ENCODE data around the gene TNFRSF8. TPM values are rescaled to one million over a fixed set of nuclear protein-coding genes. Genes with fewer than 3 reads are reported as not detected.

The TNFRSF8 gene
- total RNA-seq, 6 experiments from 2014 or later, result 0.07 TPM; not detected in 5

DNA sequence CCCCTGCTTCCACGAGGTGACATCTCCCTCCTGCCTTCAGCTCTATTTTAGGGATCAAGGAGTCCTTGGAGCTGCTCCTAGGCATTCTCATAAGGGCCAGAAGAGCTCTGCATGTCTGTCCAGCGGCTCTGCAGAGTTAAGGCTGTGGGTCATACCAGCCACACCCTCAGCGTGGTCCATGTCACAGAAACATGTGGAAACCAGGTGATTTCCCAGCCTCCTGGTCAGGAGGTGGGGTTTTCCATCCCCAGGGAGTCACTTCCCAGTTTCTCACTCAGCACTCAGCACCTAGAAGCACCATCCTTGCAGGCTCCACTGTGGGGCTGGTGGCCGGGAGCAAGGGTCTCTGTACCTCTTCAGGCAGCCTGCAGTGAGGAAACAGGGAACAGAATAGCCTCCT lies 102.2 kb downstream of the TNFRSF8 start:
- TF ChIP-seq, protein P1, sequence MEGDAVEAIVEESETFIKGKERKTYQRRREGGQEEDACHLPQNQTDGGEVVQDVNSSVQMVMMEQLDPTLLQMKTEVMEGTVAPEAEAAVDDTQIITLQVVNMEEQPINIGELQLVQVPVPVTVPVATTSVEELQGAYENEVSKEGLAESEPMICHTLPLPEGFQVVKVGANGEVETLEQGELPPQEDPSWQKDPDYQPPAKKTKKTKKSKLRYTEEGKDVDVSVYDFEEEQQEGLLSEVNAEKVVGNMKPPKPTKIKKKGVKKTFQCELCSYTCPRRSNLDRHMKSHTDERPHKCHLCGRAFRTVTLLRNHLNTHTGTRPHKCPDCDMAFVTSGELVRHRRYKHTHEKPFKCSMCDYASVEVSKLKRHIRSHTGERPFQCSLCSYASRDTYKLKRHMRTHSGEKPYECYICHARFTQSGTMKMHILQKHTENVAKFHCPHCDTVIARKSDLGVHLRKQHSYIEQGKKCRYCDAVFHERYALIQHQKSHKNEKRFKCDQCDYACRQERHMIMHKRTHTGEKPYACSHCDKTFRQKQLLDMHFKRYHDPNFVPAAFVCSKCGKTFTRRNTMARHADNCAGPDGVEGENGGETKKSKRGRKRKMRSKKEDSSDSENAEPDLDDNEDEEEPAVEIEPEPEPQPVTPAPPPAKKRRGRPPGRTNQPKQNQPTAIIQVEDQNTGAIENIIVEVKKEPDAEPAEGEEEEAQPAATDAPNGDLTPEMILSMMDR (IDR thresholded peaks at IDR 0.05), result no peak
- Mint-ChIP-seq H3K4me1 (ENCODE audit: low read depth) (peaks cover 27% of the 10 kb centered on the region), H3K9me3 (no peaks in the 10 kb centered on the region), H3K27me3 (ENCODE audit: insufficient read depth) (peaks cover 32% of the 10 kb centered on the region), H3K27ac (no peak overlapping the region), H3K4me3 (no peak overlapping the region), H3K36me3 (ENCODE audit: low read depth) (no peaks in the 10 kb centered on the region)
- DNase-seq, result no peak

DNA sequence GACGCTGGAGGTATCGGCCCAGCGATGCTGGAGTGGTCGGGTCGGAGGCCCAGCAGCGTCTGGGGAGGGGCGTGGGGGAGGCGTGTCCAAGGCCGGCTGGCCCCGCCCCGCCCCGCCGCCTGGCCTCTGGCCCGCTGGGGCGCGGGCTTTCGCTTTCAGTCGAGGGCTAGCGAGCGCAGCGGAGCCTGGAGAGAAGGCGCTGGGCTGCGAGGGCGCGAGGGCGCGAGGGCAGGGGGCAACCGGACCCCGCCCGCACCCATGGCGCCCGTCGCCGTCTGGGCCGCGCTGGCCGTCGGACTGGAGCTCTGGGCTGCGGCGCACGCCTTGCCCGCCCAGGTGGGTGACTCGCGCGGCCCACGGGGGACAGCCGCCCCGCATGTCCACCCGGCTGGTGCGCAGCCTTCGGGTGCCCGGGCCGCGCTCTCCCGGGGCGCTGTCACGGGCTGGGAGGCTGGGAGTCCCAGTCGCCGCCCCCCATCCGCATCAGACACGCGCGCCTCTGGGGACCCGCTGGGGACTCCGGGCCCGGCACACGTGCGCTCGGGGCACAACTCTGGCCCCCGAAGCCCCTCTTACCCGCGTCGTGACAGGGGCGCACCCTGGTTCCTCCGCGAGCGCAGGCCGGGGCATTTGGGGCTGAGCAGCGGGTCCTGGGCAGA lies 103.9 kb downstream of the TNFRSF8 start, which contains the start of gene TNFRSF1B:
Gene TNFRSF1B, plus strand, starts transcription at position 158 of the 659 bp plus-strand sequence. Its CDS starts 101 bp downstream, at position 259.
- Mint-ChIP-seq H3K36me3 (ENCODE audit: low read depth) (no peaks in the 10 kb centered on the region), H3K9me3 (no peaks in the 10 kb centered on the region), H3K4me3 (peak within 1 kb of the TSS; percentile 81), H3K4me1 (ENCODE audit: low read depth) (peaks cover 16% of the 10 kb centered on the region), H3K27ac (no peak within 1 kb of the TSS; the same call in 1 of the 2 replicates), H3K27me3 (ENCODE audit: insufficient read depth) (peaks cover 37% of the 10 kb centered on the region)
- no peak for DNase-seq
- TF ChIP-seq, protein P1 (IDR thresholded peaks at IDR 0.05), result no peak

DNA sequence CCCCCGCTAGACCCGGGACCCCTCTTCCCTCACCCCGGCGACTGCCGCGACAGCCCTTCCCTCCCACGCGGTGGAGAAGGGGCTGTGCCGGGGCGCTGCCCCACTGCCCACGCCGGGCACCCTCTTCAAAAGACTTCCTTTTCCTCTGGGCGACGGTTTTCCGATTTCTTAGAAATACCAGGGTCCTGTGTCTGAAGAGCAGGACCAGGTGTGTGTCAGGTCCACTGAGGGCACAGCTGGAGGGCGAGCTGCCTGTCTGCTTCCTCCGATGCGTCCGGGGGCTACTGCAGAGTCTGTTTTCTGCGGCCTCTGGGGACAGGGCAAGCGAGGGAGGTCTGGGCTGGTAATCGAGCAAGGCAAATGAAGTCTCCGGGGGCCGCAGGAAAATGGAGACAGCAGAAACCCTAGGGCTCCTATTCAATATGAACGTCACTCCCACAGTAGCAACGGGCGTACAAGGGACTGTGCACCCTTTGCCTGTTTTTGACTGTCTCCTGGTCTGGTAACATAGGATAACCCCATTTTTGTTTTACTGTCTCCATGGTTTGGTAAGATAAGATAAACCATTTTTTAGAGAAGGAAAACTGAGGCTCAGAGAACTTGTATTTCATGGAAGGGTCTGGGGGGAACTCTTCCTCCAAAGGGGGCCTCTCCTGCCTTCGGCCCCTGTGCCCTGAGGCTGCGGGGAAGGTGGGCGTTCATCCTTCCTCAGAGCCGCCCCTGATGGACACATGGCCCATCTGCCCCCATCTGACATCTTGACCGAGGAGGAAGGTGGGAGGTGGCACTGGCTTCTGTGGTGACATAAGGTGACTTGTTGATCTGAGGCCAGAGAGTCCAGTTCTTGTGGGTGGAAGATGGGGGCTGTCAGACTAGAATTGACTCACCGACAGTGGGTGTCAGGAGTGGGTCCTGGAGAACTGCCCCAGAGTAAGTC lies 104.7 kb downstream of the TNFRSF8 start:
- H3K9me3 Mint-ChIP-seq, result no peaks in the 10 kb centered on the region
- TF ChIP-seq, protein P1 (IDR thresholded peaks at IDR 0.05), result no peak
- no peak for DNase-seq
- no peaks in the 10 kb centered on the region for H3K36me3 Mint-ChIP-seq (ENCODE audit: low read depth)
- H3K27ac Mint-ChIP-seq, result no peak overlapping the region; the same call in 1 of the 2 replicates
- peaks cover 9% of the 10 kb centered on the region for H3K4me1 Mint-ChIP-seq (ENCODE audit: low read depth)
- H3K27me3 Mint-ChIP-seq (ENCODE audit: insufficient read depth), result peaks cover 41% of the 10 kb centered on the region
- peak overlapping the region; percentile 81 for H3K4me3 Mint-ChIP-seq

DNA sequence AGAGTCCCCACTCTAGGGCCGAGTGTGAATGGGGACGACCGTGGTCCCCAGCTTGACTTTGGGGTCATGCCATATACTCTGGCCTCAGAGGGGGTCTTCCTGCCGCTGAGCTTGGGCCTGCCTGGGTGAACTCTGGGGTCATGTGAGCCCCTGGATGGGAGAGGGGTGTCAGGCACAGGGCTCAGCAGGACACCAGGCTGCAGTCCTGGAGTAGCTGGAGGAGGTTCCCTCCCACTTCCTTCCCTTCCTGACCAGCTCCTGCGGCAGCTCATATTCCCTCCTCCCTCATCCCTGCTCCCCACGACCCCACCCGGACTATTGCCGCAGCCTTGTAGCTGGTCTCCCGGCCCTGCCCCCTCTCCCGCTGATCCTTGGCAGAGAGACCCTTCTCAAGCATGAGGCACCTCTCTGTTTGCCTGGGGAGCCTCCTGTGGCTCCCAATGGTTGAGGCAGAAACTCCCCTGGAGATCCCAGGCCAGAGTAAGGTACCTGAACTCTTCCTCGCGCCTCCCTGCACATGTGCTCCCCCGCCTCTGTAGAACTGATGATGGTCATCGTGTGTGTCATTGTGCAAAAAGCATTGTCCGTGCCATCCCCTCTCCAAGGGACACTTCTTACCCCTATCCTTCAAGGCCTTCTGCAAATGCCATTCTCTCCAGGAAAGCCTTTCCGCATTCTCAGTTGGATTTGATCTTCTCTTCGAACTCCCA lies 105.5 kb downstream of the TNFRSF8 start:
- TF ChIP-seq, protein P1 (IDR thresholded peaks at IDR 0.05), result no peak
- no peak for DNase-seq
- H3K36me3 Mint-ChIP-seq (ENCODE audit: low read depth), result no peaks in the 10 kb centered on the region
- no peak overlapping the region for H3K4me3 Mint-ChIP-seq
- H3K27ac Mint-ChIP-seq, result no peak overlapping the region
- H3K27me3 Mint-ChIP-seq (ENCODE audit: insufficient read depth), result peaks cover 39% of the 10 kb centered on the region
- H3K4me1 Mint-ChIP-seq (ENCODE audit: low read depth), result peaks cover 9% of the 10 kb centered on the region
- no peaks in the 10 kb centered on the region for H3K9me3 Mint-ChIP-seq

DNA sequence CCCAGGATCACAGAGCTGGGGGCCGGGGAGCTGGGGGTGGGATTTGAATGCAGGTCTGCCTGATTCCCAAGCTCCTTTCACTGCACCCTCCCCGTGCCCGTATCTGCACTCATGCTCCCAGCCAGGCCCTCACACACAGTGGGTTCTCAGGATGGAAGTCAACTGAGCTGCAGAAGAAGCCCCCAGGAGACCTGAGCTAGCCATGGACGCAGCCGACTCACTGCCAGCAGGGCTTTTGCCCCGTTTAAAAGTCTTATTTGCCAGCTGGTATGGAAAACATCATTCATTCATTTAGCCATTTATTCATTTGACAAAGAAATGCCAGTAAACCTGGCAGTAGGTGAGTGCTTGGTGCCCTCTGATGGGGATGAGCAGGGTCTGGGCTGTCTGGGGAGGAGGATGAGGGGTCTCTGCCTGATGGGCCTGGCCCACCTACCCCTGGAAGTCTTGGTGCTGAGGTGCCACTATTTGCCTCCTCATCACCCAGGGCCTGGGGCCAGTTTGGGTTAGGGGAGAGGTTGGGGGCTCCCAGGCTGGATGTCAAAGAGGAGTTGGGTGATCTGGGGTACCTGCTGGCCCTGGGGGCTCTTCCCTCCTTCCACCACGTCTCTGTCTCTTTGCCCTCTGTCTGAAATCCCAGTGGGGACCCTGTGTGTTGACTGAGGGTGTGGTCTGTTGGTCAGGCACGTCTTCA lies 106.5 kb downstream of the TNFRSF8 start:
- no peaks in the 10 kb centered on the region for H3K9me3 Mint-ChIP-seq
- DNase-seq, result no peak
- no peak overlapping the region for H3K4me3 Mint-ChIP-seq
- H3K27me3 Mint-ChIP-seq (ENCODE audit: insufficient read depth), result peaks cover 33% of the 10 kb centered on the region
- peaks cover 9% of the 10 kb centered on the region for H3K4me1 Mint-ChIP-seq (ENCODE audit: low read depth)
- TF ChIP-seq, protein P1 (IDR thresholded peaks at IDR 0.05), result no peak
- H3K27ac Mint-ChIP-seq, result no peak overlapping the region
- no peaks in the 10 kb centered on the region for H3K36me3 Mint-ChIP-seq (ENCODE audit: low read depth)

Measured in HFFc6 (cell line).